Renal pelvis (tissue), 4 donors: ENCODE measurements around the gene TRIM22. TPM values are rescaled to one million over a fixed set of nuclear protein-coding genes. Genes with fewer than 3 reads are reported as not detected.
"Not testable (repeated sequence)": the region's sequence is repeated elsewhere in the genome, so short reads cannot be mapped to it uniquely, and the experiment has no call there.

Experiments
- DNase-seq: peaks from one replicate; pipeline ENCODE4 v3.0.0-alpha.2; 2013
- polyA plus RNA-seq, 3 donors: library from polyadenylated mRNA; unstranded; fragments of 120-200 nt; gene quantifications; one replicate each; pipeline ENCODE4 v1.2.1, GENCODE V29; 2013; ENCODE audit not compliant: insufficient read length in 3 of 3

Gene TRIM22
- polyA plus RNA-seq, 3 donors = 5.3 to 10.8 (median 7.7) TPM

DNA sequence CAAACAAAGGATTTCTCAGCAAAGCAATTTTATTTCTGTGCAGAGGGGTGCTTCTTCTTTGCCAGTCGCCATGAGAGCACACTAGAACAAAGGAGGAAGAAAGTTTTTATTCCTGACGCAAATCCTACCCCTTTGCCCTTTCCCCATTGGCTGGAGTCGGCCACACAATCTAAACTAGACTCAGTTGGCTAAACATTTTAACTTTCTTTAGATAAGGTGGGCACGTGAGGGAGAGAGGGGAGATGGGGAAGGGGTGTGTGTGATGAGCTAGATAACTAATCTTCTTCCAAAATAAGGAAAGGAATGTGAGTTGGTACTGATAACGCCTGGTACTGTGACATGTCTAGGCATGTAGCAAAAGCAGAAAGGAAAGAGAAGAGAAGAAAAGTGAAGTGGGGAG lies 626 bp downstream of the TRIM22 start:
- no peak for DNase-seq

DNA sequence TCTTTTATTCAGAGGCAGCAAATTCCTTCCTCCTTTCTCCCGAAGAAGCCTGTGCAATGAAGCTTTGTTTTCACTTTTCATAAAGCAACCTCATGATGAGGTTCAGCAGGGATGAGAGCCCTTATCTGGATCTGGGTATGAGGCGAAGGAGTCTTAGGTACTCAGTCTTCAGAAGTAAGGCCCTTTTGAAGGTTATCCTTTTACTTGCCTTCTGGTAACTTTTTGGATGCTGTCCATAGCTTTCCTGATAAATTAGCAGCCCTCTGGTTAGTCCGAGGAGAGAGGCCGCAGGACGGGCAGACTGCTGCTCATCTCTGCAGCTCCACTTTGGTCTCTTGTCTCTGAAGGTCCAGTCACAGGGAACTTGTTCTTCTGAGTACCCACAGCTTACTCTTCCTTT lies 1.1 kb downstream of the TRIM22 start:
- no peak for DNase-seq

DNA sequence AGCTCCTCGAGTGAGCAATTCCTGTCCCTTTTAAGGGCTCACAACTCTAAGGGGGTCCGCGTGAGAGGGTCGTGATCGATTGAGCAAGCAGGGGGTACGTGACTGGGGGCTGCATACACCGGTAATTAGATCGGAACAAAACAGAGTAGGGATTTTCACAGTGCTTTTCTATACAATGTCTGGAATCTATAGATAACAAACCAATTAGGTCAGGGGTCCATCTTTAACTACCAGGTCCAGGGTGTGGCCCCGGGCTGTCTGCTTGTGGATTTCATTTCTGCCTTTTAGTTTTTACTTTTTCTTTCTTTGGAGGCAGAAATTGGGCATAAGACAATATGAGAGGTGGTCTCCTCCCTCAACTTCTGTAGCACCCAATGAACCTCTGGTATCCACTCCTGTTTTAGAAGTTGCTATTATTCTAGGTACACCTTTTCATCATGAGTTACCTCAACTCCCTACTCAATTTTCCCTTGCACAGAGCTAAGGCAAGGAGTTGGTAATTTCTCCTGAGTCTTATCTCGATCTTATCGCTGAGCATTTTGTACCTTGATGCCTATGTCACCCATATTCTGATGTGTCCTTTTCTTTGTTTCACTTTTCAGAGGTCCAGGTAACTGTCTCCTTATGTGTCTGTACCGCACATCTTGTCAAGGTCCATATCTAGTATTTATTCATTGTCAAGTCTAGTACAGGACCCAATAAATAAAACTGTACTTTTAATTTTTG lies 1.8 kb downstream of the TRIM22 start:
- DNase-seq = not testable (repeated sequence)

DNA sequence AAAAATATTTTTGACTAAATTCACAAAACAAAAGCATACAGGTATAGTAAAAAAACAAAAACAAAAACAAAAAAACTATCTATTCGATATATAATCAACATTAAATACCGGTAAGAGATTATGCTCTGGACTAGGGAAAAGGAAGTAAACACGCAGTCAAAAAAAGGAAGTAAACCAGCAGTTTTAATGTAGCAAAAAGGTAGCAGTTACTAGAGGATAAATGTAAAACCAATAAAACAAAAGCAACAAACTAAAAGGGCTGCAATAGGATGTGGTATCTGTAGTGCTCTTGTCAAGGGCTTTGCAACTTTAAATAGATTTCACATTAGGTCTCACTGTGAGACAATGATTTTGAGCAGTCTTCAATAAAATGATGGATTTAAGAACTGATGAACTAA lies 2.4 kb downstream of the TRIM22 start:
- no peak for DNase-seq

DNA sequence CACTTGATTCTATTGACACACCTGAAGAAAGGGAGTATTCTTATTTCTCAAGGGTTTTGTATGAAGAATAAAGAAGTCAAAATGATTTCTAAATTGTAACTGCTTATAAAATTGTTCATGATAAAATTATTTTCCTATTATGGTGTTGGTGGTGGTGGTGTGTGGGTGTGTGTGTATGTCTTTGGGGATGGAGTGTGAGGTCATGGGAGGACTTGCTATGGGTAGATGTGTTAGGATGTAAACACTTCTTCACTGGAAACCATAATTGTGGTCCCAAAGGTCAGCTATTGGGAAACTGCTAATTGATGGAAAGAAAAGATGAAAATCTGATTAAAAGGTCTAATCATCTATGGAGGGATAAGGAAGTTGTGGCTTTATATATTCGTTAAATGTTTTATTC lies 5.1 kb downstream of the TRIM22 start:
- no peak for DNase-seq

DNA sequence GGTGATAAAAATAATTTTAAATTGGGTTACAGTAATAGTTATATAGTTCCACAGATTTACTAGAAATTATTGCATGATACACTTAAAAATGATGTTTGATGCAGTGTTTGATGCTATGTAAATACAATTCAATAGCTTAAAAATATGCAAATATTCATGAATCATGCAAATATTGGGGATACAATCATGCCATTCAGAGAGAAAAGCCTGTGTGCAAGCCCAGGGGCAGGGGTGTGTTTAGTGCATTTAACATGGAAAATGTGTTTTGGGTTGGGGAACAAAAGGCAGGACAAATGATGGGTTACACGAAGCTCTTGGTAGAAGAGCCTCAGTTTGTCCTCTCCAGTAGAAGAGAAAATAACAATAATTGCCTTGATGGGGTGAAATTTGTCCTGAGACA lies 6.0 kb downstream of the TRIM22 start:
- DNase-seq = no peak

DNA sequence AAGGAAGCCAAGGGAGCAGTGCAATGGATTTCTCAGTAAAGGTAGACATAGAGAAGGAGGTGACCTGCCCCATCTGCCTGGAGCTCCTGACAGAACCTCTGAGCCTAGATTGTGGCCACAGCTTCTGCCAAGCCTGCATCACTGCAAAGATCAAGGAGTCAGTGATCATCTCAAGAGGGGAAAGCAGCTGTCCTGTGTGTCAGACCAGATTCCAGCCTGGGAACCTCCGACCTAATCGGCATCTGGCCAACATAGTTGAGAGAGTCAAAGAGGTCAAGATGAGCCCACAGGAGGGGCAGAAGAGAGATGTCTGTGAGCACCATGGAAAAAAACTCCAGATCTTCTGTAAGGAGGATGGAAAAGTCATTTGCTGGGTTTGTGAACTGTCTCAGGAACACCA lies 6.6 kb downstream of the TRIM22 start:
- DNase-seq = no peak

DNA sequence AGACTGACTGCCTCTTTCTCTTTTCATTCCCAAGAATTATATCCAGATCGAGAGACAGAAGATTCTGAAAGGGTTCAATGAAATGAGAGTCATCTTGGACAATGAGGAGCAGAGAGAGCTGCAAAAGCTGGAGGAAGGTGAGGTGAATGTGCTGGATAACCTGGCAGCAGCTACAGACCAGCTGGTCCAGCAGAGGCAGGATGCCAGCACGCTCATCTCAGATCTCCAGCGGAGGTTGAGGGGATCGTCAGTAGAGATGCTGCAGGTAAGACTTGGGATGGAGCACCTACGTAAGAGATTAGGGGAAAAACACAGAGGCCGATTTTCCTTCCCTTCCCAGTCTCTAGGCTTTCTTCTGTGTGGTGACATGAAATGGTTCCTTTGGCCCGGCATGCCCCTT lies 8.7 kb downstream of the TRIM22 start:
- no peak for DNase-seq

DNA sequence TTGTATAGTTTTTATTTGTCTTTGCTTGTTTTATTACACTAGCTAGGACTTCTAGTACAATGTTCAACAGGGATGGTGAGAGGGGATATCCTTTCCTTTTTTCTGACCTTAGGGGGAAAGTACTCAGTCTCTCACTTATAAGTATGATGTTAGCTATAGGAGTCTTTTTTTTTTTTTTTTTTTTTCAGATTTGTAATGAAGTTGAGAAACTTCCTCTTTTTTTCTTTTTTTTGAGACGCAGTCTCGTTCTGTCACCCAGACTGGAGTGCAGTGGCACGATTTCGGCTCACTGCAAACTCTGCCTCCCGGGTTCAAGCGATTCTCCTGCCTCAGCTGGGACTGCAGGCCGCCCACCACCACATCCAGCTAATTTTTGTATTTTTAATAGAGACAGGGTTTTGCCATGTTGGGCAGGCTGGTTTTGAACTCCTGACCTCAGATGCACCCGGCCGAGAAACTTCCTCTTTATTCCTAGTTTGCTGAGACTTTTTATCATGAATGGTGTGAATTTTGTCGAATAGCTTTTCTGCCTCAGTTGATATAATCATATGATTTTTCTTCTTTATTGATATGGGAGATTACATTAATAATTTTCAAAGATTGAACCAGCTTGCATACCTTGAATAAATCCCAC lies 10.9 kb downstream of the TRIM22 start:
- no peak for DNase-seq

DNA sequence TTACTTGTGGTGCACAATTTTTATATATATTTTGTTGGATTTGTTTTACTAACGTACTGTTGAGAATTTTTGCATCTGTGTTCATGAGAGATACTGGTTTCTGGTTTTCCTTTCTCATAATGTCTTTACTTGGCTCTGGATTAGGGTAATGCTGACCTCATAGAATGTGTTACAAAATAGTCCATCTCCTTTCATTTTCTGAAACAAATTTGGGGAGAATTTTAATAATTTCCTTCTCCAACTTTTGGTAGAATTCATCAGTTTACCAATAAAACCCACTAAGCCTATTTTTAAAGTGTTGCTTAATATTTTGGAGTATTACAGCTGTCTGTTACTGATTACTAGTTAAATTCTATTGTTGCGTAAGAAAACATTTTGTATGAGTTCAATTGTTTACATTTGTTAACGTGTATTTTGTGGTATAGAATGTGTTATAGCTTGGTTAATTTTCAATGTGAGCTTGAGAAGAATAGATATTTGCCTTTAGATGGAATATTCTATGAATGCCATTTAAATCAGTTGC lies 11.5 kb downstream of the TRIM22 start:
- no peak for DNase-seq

DNA sequence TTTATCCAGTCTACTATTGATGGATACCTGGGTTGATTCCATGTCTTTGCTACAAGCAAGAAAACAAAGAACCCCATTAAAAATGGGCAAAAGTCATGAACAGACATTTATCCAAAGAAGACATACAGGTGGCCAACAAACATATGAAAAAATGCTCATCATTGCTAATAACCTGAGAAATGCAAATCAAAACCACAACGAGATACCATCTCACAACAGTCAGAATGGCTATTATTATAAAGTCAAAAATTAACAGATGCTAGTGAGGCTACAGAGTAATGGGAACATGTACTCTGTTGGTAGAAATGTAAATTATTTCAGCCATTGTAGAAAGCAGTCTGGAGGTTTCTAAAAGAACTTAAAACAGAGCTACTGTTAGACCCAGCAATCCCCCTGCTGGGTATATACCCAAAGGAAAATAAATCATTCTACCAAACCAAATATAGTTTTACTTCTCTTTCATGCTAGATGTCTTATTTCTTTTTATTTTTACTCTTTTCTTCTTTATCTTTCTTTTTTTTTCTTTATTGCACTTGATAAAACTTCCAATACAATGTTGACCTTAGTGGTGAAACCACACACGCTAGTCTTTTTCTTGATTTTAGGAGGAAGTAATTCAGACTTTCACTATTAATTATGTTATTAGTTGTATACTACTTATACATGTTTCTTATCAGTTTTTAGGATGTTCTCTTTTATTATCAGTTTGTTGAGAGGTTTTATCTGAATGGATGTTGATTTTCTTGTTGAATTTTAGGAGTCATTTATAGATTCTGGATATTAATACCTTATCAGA lies 14.3 kb downstream of the TRIM22 start:
- DNase-seq = no peak

DNA sequence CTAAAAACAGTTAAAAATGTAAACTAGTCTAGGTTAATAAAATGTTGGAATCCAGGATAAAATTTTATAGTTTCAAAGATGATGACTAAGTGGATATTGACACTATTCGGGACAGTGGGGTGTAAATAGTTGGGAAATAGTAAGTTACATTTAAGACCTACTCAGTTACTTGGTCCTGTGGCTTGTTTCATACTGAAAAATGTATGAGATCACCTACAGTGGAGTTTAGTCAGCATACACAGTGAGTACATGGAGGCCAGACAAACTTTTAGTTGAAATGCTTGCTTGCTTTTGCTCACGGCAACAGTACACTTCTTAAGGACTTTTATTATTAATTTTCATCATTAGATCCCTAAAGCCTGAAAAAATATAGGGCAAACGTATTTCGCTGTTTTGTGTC lies 16.1 kb downstream of the TRIM22 start:
- DNase-seq = no peak

DNA sequence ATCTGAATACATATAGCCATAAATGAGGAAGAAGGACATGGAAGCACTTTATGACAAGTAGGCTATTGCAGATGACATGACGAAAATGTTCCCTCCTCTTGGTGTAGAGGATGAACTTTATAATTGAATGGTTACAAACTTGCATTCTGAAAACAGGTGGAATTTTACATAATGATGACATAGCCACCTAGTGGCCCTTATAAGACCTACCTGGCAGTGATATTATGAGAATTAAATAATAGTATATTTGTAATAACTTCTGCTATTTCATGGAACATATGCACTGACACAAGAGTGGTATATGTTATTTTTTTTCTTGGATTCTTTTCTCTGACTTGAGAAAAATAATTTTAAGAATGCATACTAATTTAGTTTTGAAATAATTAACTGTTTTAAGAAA lies 22.9 kb downstream of the TRIM22 start:
- no peak for DNase-seq

DNA sequence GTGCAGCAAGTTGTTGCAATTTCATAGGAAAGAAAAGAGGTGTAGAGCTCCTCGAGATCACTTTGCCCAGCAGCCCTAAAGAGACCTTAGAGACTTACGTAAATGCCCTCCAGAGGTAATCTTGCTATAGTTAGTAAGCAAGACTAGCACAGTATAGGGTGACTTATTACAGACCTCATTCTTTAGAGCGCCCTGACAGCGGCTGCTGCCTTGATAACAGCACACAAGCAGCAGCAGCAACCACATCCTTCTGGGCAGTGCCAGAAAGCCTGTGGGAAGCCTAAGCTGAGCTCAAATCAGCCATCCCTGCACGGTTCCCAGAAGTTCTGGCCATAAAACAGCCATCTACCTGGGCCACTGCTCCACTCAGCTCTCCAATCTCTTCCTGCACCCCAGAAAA lies 24.1 kb downstream of the TRIM22 start:
- DNase-seq = no peak

DNA sequence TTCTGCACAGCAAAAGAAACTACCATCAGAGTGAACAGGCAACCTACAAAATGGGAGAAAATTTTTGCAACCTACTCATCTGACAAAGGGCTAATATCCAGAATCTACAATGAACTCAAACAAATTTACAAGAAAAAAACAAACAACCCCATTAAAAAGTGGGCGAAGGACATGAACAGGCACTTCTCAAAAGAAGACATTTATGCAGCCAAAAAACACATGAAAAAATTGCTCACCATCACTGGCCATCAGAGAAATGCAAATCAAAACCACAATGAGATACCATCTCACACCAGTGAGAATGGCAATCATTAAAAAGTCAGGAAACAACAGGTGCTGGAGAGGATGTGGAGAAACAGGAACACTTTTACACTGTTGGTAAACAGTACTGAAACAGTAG lies 26.9 kb downstream of the TRIM22 start:
- not testable (repeated sequence) for DNase-seq

DNA sequence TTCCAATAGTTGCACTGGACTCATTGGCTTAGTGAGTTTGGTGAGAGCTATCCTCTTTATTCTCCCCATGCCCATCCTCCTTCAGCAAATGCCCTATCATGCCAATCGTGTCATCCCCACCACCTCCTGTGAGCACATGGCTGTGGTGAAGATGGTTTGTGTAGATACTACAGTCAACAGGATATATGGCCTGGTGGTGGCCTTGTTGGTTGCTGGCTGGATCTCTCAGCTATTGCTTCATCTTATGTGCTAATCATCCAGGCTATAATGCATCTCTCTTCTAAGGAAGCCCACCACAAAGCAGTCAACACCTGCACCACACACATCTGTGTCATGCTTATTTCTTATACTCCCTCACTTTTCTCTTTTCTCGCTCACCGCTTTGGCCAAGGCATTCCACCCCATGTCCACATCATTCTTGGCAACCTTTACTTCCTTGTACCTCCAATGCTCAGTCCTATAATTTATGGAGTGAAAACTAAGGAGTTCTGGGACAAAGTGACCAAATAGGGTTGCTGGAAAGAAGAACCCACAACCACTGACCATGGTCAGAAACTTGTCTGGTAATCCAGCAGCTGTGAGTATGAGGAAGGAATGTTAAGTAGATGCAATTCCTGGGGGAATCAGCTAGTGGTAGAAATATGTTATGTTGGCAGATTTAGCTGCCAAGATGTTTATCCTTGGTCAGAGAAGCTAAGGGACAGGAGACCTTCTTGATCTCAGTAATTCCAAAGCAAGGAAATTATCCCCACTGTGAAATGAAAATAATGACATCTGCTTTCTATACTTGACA lies 30.3 kb downstream of the TRIM22 start:
- DNase-seq = no peak

DNA sequence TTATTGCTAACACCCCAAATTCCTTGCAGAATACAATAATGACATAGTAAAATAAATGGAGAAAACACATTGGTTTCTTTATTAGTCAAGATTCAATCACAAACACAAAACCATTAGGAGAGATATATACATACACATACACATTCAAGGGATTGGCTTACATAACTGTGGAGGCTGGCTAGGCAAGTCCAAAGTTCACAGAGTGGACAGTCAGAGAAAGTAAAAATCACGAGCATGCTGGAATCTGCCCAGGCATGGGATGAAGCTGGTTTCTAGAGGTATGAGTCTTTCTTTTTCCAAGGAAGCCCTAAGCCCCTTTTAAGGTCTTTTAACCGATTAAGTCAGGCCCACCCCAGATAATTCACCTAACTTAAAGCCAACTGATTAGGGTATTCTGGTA lies 33.0 kb downstream of the TRIM22 start:
- DNase-seq = no peak

DNA sequence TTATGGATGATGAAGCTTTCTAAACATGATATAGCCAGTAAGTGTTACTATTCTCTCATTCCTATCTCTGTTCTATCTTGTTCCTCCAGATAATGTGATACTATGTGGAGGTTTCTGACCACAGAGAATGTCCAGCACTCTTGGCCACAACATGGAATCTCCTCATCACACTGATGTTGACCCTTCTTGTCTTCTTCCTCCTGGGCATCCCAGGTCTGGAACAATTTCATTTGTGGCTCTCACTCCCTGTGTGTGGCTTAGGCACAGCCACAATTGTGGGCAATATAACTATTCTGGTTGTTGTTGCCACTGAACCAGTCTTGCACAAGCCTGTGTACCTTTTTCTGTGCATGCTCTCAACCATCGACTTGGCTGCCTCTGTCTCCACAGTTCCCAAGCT lies 36.8 kb downstream of the TRIM22 start:
- no peak for DNase-seq

DNA sequence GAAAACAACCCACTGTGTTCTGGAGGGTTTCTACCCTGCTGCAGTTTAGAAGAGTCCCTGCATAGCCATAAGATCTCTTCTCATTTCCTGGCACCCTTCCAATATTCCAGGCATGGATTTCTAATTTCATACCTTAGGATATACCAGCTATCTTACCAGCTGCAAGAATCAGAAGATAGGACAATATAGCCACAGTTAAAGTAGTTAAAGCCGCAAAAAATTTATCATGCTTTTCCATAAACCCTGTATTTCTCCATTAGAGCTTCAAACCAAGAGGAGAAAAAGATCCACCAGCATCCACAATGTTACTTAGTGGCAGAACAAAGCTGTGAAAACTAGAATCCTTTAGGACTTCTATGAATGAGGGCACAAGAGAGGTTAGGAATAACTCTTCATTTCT lies 38.1 kb downstream of the TRIM22 start:
- no peak for DNase-seq

DNA sequence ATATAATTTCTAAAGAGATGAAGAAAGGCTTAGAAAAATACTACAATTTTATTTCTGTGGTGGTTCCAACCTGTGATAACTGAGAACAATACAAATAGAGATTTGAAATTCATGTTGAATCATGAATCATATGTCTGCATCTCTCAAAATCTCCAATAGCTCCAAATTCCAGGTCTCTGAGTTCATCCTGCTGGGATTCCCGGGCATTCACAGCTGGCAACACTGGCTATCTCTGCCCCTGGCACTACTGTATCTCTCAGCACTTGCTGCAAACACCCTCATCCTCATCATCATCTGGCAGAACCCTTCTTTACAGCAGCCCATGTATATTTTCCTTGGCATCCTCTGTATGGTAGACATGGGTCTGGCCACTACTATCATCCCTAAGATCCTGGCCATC lies 46.8 kb downstream of the TRIM22 start, which contains the start of gene OR56B1:
TSS of gene OR56B1 (plus strand) at position 53 of the 400 bp plus-strand sequence. CDS start at position 122, 69 bp downstream.
- DNase-seq = no peak

DNA sequence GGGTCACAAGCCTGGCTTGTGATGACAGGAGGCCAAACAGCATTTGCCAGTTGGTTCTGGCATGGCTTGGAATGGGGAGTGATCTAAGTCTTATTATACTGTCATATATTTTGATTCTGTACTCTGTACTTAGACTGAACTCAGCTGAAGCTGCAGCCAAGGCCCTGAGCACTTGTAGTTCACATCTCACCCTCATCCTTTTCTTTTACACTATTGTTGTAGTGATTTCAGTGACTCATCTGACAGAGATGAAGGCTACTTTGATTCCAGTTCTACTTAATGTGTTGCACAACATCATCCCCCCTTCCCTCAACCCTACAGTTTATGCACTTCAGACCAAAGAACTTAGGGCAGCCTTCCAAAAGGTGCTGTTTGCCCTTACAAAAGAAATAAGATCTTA lies 47.5 kb downstream of the TRIM22 start:
- DNase-seq = no peak
